HG03066 (cell line): ENCODE results near the gene SHPK.
"Not testable (repeated sequence)": the region's sequence is repeated elsewhere in the genome, so short reads cannot be mapped to it uniquely, and the experiment has no call there.

Source experiments
- ATAC-seq: cut with Tn5 transposase; IDR thresholded peaks from one replicate; pipeline ENCODE4 v1.9.1; 2021; ENCODE audit warnings: low read depth; ENCODE audit not compliant: unreplicated experiment

The SHPK gene

GRCh38 chr17:3594051-3594800, 41.8 kb downstream of the SHPK start:
- ATAC-seq = no peak

GRCh38 chr17:3593384-3593783, 42.7 kb downstream of the SHPK start:
- ATAC-seq = no peak

- ATAC-seq = no peak
Measured at GRCh38 chr17:3592216-3592860, 43.7 kb downstream of the SHPK start.

- no peak for ATAC-seq
Measured at GRCh38 chr17:3590768-3591167, 45.3 kb downstream of the SHPK start.

- ATAC-seq = no peak
Measured at GRCh38 chr17:3590231-3590630, 45.8 kb downstream of the SHPK start.

GRCh38 chr17:3589784-3590183, 46.3 kb downstream of the SHPK start:
- no peak for ATAC-seq

GRCh38 chr17:3585826-3586225, 50.2 kb downstream of the SHPK start:
- ATAC-seq = no peak

- no peak for ATAC-seq
Measured at GRCh38 chr17:3583456-3583855, 52.6 kb downstream of the SHPK start.

GRCh38 chr17:3582915-3583314, 53.1 kb downstream of the SHPK start:
- ATAC-seq = no peak

GRCh38 chr17:3578667-3579066, 57.4 kb downstream of the SHPK start:
- not testable (repeated sequence) for ATAC-seq

GRCh38 chr17:3576970-3577369, 59.1 kb downstream of the SHPK start:
- no peak for ATAC-seq

GRCh38 chr17:3575511-3575910, 60.5 kb downstream of the SHPK start:
- ATAC-seq = no peak

- no peak for ATAC-seq
Measured at GRCh38 chr17:3574231-3574630, 61.8 kb downstream of the SHPK start.

- no peak for ATAC-seq
Measured at GRCh38 chr17:3573246-3574100, 62.6 kb downstream of the SHPK start.

GRCh38 chr17:3572231-3572630, 63.8 kb downstream of the SHPK start:
- ATAC-seq = no peak

- ATAC-seq = no peak
Measured at GRCh38 chr17:3571043-3571900, 64.8 kb downstream of the SHPK start.

- ATAC-seq = no peak
Measured at GRCh38 chr17:3569534-3570137, 66.4 kb downstream of the SHPK start.

- ATAC-seq = no peak
Measured at GRCh38 chr17:3566551-3566950, 69.5 kb downstream of the SHPK start.

- ATAC-seq = no peak
Measured at GRCh38 chr17:3565143-3565542, 70.9 kb downstream of the SHPK start.

GRCh38 chr17:3564241-3564640, 71.8 kb downstream of the SHPK start:
- not testable (repeated sequence) for ATAC-seq
